ENCODE data around the gene SOCS6.

The SOCS6 gene

DNA sequence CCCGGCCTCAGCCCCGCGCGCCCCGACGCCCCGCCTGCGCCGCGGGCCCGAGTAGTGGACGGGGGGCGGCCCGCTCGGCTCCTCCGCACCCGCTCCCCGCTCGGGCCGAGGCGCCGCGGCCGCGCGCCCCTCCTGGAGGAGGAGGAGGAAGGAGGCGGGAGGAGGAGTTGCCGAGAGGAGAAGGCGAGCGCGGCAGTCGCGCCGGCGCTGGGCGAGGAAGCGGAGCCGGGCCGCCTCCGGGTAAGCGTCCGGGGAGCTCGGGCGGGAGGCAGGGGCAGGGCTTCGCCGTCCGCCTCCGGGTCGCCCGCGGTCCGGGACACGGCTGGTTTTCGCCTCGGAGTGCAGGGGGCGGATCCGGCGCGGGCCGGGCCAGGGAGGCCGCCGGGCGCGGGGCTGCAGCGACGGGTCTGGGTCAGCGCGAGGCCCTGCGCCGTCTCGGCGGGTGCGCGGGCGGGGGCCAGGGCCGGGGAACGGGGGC is at the start of gene SOCS6:
TSS of gene SOCS6 (plus strand) at position 195 of the 478 bp plus-strand sequence. CDS start 35,624 bp downstream, outside the sequence.
- Histone ChIP-seq H2AFZ (ENCODE audit: low read depth, low read length) (no peak within 1 kb of the TSS), H3K79me2 (ENCODE audit: insufficient read depth, low read length) (no peaks in the 10 kb centered on the region), H3K27me3 (ENCODE audit: insufficient read depth, low read length, poor library complexity) (no peaks in the 10 kb centered on the region), H3K4me1 (ENCODE audit: insufficient read depth, low read length) (no peaks in the 10 kb centered on the region), H3K36me3 (ENCODE audit: insufficient read depth, low read length) (no peaks in the 10 kb centered on the region), H3K27ac (ENCODE audit: low read length) (no peak within 1 kb of the TSS), H4K20me1 (ENCODE audit: insufficient read depth, low read length) (no peaks in the 10 kb centered on the region), H3K9ac (ENCODE audit: low read depth, low read length) (no peak within 1 kb of the TSS), H3K4me2 (ENCODE audit: insufficient read depth, low read length) (no peak within 1 kb of the TSS), H3K4me3 (ENCODE audit: low read depth in 1 of 2, low read length in 2 of 2) (no peak within 1 kb of the TSS), H3K9me3 (ENCODE audit: insufficient read depth, low read length, severe bottlenecking) (no peaks in the 10 kb centered on the region)
- no peak for DNase-seq
- TF ChIP-seq CTCF (IDR thresholded peaks at IDR 0.05; ENCODE audit: borderline replicate concordance, extremely low read depth, low read length, poor library complexity, severe bottlenecking) (no peak), EZH2 (IDR thresholded peaks at IDR 0.05; ENCODE audit: borderline replicate concordance, low read depth, low read length, severe bottlenecking) (no peak)
- ATAC-seq (ENCODE audit: insufficient read depth, low read depth) = no peak

GRCh38 chr18:70243131-70243929 is 45.5 kb upstream of the SOCS6 start:
- ATAC-seq (ENCODE audit: insufficient read depth, low read depth) (no peak), DNase-seq (no peak)
- H3K9ac ChIP-seq (ENCODE audit: low read depth, low read length) = no peak overlapping the region
- no peaks in the 10 kb centered on the region for H3K79me2 ChIP-seq (ENCODE audit: insufficient read depth, low read length)
- no peak for TF ChIP-seq CTCF (IDR thresholded peaks at IDR 0.05; ENCODE audit: borderline replicate concordance, extremely low read depth, low read length, poor library complexity, severe bottlenecking)
- no peak for TF ChIP-seq EZH2 (IDR thresholded peaks at IDR 0.05; ENCODE audit: borderline replicate concordance, low read depth, low read length, severe bottlenecking)
- no peaks in the 10 kb centered on the region for H3K36me3 ChIP-seq (ENCODE audit: insufficient read depth, low read length)
- no peak overlapping the region for H3K4me2 ChIP-seq (ENCODE audit: insufficient read depth, low read length)
- H3K27me3 ChIP-seq (ENCODE audit: insufficient read depth, low read length, poor library complexity) = no peaks in the 10 kb centered on the region
- H3K9me3 ChIP-seq (ENCODE audit: insufficient read depth, low read length, severe bottlenecking) = no peaks in the 10 kb centered on the region
- H3K27ac ChIP-seq (ENCODE audit: low read length) = no peak overlapping the region
- no peak overlapping the region for H3K4me3 ChIP-seq (ENCODE audit: low read depth in 1 of 2, low read length in 2 of 2)
- H3K4me1 ChIP-seq (ENCODE audit: insufficient read depth, low read length) = no peaks in the 10 kb centered on the region
- H4K20me1 ChIP-seq (ENCODE audit: insufficient read depth, low read length) = no peaks in the 10 kb centered on the region
- no peak overlapping the region for H2AFZ ChIP-seq (ENCODE audit: low read depth, low read length)

DNA sequence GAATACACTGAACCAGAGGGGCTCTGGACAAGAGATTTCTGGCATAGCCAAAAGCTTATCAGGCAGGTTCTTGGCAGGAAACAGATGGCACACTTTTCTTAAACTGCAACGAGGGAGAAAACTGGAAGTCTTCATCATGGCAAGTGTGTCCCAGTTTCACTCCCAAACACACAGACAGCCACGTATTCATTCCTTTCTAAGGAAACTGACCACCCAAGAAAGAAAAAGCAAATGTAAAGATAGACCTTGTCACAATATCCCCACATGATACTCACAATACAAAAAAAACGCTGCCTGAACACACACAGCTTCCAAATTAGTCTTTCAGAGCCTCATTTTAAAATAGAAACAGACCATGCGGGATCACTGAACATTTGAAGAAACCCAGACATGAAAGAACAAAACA is 42.8 kb upstream of the SOCS6 start:
- no peak for DNase-seq
- Histone ChIP-seq H3K9ac (ENCODE audit: low read depth, low read length) (no peak overlapping the region), H2AFZ (ENCODE audit: low read depth, low read length) (no peak overlapping the region)

More for the DNA sequence above, 42.8 kb upstream of the SOCS6 start:
- no peaks in the 10 kb centered on the region for H3K9me3 ChIP-seq (ENCODE audit: insufficient read depth, low read length, severe bottlenecking)
- TF ChIP-seq EZH2 (IDR thresholded peaks at IDR 0.05; ENCODE audit: borderline replicate concordance, low read depth, low read length, severe bottlenecking) (no peak), CTCF (IDR thresholded peaks at IDR 0.05; ENCODE audit: borderline replicate concordance, extremely low read depth, low read length, poor library complexity, severe bottlenecking) (no peak)
- ATAC-seq (ENCODE audit: insufficient read depth, low read depth) = no peak
- H3K4me2 ChIP-seq (ENCODE audit: insufficient read depth, low read length) = no peak overlapping the region
- no peak overlapping the region for H3K27ac ChIP-seq (ENCODE audit: low read length)
- H3K4me1 ChIP-seq (ENCODE audit: insufficient read depth, low read length) = no peaks in the 10 kb centered on the region
- H4K20me1 ChIP-seq (ENCODE audit: insufficient read depth, low read length) = no peaks in the 10 kb centered on the region
- H3K79me2 ChIP-seq (ENCODE audit: insufficient read depth, low read length) = no peaks in the 10 kb centered on the region
- H3K36me3 ChIP-seq (ENCODE audit: insufficient read depth, low read length) = no peaks in the 10 kb centered on the region
- no peaks in the 10 kb centered on the region for H3K27me3 ChIP-seq (ENCODE audit: insufficient read depth, low read length, poor library complexity)
- H3K4me3 ChIP-seq (ENCODE audit: low read depth in 1 of 2, low read length in 2 of 2) = no peak overlapping the region

Measured in DND-41 (cell line).